ENCODE data around the gene CCL20. TPM values are rescaled to one million over a fixed set of nuclear protein-coding genes. Genes with fewer than 3 reads are reported as not detected.

CCL20 gene
- polyA plus RNA-seq, 1 of the 3 experiments (the other 2 are of a cell fraction) = 0.12 TPM

DNA sequence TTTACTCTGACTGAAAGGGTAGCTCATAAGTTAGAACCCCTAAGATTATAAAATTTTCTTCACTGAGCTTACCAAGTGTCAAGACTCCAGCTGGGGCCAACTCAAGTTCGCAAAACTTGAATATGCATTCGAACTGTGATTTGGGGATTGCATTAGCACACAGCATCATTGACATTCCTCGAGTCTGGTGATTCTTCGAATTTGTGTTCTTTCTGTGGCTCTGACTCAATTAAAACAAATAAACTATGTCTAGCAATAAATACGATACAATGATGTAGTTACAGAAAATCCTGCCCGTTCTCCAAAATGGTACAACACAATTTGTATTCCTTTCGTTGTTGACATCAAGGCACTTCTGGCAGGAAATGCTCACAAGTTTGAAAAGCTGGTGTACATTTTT, 11.1 kb downstream of the CCL20 start:
- Histone ChIP-seq H2AFZ (ENCODE audit: low read depth) (no peak overlapping the region), H3K27ac (ENCODE audit: low read depth in 2 of 2, low read length in 1 of 2) (no peak overlapping the region), H3K9me2 (no peaks in the 10 kb centered on the region), H3K79me2 (ENCODE audit: insufficient read depth) (no peaks in the 10 kb centered on the region), H3K27me3 (ENCODE audit: insufficient read depth) (no peaks in the 10 kb centered on the region), H4K20me1 (ENCODE audit: insufficient read depth) (no peaks in the 10 kb centered on the region), H3K36me3 (replicated peaks in 1 of 2; ENCODE audit: control insufficient read depth in 1 of 2, insufficient read depth in 2 of 2, low read length in 1 of 2) (no peaks in the 10 kb centered on the region), H3K4me1 (ENCODE audit: control insufficient read depth in 1 of 2, insufficient read depth in 2 of 2, low read depth in 1 of 2, low read length in 1 of 2) (no peaks in the 10 kb centered on the region), H3K4me2 (no peak overlapping the region), H3K9ac (no peak overlapping the region), H3K4me3 (ENCODE audit: low read depth in 2 of 2, low read length in 1 of 2) (no peak overlapping the region), H3K9me3 (no peaks in the 10 kb centered on the region), H3F3A (replicated peaks; ENCODE audit: insufficient read depth) (no peaks in the 10 kb centered on the region)
- ChIA-PET POLR2A (no interaction called here), CTCF (interaction anchor here (0.9 kb wide), 1 partner anchor 66 kb away, joined by 3 read pairs; no protein-coding TSS in a partner anchor)
- DNase-seq = no peak
- 72% methylated on average over 7 of the region's 7 CpGs for WGBS (ENCODE audit: low lambda C conversion rate)
- TF ChIP-seq, protein P1, sequence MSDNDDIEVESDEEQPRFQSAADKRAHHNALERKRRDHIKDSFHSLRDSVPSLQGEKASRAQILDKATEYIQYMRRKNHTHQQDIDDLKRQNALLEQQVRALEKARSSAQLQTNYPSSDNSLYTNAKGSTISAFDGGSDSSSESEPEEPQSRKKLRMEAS (IDR thresholded peaks at IDR 0.05; ENCODE audit: low read depth) = no peak
- TF ChIP-seq RCOR1 (IDR thresholded peaks at IDR 0.05; ENCODE audit: low read length) (no peak), GATA2 (CRISPR knock-in tag; IDR thresholded peaks at IDR 0.05) (no peak), RFX5 (IDR thresholded peaks at IDR 0.05; ENCODE audit: low read length) (no peak), GABPA (IDR thresholded peaks at IDR 0.05; ENCODE audit: low read depth) (no peak), MEF2A (IDR thresholded peaks at IDR 0.05; ENCODE audit: borderline replicate concordance, low read depth) (no peak), MXI1 (IDR thresholded peaks at IDR 0.05; ENCODE audit: low read depth, low read length) (no peak), CHD2 (IDR thresholded peaks at IDR 0.05; ENCODE audit: low read length, partially characterized antibody) (no peak), POLR2AphosphoS5 (IDR thresholded peaks at IDR 0.05; ENCODE audit: low read depth, low read length) (no peak), NFIC (IDR thresholded peaks at IDR 0.05; ENCODE audit: borderline replicate concordance) (no peak)
- TF ChIP-seq, protein P2, sequence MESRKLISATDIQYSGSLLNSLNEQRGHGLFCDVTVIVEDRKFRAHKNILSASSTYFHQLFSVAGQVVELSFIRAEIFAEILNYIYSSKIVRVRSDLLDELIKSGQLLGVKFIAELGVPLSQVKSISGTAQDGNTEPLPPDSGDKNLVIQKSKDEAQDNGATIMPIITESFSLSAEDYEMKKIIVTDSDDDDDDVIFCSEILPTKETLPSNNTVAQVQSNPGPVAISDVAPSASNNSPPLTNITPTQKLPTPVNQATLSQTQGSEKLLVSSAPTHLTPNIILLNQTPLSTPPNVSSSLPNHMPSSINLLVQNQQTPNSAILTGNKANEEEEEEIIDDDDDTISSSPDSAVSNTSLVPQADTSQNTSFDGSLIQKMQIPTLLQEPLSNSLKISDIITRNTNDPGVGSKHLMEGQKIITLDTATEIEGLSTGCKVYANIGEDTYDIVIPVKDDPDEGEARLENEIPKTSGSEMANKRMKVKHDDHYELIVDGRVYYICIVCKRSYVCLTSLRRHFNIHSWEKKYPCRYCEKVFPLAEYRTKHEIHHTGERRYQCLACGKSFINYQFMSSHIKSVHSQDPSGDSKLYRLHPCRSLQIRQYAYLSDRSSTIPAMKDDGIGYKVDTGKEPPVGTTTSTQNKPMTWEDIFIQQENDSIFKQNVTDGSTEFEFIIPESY (IDR thresholded peaks at IDR 0.05; ENCODE audit: borderline replicate concordance, low read depth) = no peak

DNA sequence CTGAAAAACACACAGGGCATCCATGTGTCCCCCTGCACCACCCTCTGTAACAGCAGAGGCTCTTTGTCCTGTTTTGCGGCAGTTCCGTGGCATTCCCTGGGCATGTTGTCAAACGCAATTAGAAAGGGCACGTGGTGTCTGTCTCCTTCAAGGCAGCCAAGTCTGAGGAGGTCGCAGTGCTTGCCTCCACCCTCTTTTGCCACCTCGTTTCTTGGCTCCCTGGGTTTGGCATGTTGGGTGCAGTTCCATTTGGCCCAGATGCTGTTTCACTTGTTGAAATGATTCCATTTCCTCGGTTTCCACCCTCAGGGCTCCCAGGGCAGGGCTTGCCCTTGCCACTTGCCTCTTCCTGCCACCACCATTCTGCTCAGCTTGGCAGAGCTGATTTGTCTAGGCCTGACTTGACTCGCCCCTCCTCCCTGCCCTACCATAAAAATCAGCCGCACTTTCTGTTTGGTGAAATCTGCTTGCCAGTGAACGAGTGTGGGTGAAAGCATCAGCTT, 12.4 kb downstream of the CCL20 start:
- no peak for DNase-seq
- Histone ChIP-seq H3K27ac (ENCODE audit: low read depth in 2 of 2, low read length in 1 of 2) (no peak overlapping the region), H3F3A (replicated peaks; ENCODE audit: insufficient read depth) (no peaks in the 10 kb centered on the region), H3K9me3 (no peaks in the 10 kb centered on the region), H4K20me1 (ENCODE audit: insufficient read depth) (no peaks in the 10 kb centered on the region), H3K9ac (no peak overlapping the region), H2AFZ (ENCODE audit: low read depth) (peak overlapping the region; percentile 56; the same call in 1 of the 2 replicates), H3K27me3 (ENCODE audit: insufficient read depth) (no peaks in the 10 kb centered on the region), H3K4me2 (no peak overlapping the region), H3K79me2 (ENCODE audit: insufficient read depth) (no peaks in the 10 kb centered on the region), H3K36me3 (replicated peaks in 1 of 2; ENCODE audit: control insufficient read depth in 1 of 2, insufficient read depth in 2 of 2, low read length in 1 of 2) (no peaks in the 10 kb centered on the region), H3K9me2 (no peaks in the 10 kb centered on the region), H3K4me3 (ENCODE audit: low read depth in 2 of 2, low read length in 1 of 2) (no peak overlapping the region), H3K4me1 (ENCODE audit: control insufficient read depth in 1 of 2, insufficient read depth in 2 of 2, low read depth in 1 of 2, low read length in 1 of 2) (no peaks in the 10 kb centered on the region)
- ChIA-PET POLR2A (no interaction called here), CTCF (no interaction called here)
- 54% methylated on average over 10 of the region's 10 CpGs for WGBS (ENCODE audit: low lambda C conversion rate)
- TF ChIP-seq, protein P3, sequence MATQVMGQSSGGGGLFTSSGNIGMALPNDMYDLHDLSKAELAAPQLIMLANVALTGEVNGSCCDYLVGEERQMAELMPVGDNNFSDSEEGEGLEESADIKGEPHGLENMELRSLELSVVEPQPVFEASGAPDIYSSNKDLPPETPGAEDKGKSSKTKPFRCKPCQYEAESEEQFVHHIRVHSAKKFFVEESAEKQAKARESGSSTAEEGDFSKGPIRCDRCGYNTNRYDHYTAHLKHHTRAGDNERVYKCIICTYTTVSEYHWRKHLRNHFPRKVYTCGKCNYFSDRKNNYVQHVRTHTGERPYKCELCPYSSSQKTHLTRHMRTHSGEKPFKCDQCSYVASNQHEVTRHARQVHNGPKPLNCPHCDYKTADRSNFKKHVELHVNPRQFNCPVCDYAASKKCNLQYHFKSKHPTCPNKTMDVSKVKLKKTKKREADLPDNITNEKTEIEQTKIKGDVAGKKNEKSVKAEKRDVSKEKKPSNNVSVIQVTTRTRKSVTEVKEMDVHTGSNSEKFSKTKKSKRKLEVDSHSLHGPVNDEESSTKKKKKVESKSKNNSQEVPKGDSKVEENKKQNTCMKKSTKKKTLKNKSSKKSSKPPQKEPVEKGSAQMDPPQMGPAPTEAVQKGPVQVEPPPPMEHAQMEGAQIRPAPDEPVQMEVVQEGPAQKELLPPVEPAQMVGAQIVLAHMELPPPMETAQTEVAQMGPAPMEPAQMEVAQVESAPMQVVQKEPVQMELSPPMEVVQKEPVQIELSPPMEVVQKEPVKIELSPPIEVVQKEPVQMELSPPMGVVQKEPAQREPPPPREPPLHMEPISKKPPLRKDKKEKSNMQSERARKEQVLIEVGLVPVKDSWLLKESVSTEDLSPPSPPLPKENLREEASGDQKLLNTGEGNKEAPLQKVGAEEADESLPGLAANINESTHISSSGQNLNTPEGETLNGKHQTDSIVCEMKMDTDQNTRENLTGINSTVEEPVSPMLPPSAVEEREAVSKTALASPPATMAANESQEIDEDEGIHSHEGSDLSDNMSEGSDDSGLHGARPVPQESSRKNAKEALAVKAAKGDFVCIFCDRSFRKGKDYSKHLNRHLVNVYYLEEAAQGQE (IDR thresholded peaks at IDR 0.05; ENCODE audit: low read depth, low read length) = no peak
- no peak for TF ChIP-seq TEAD4 (IDR thresholded peaks at IDR 0.05; ENCODE audit: borderline replicate concordance, insufficient read depth)
- no peak for TF ChIP-seq SMC3 (IDR thresholded peaks at IDR 0.05; ENCODE audit: low read depth, low read length)
- TF ChIP-seq POLR2AphosphoS5 (IDR thresholded peaks at IDR 0.05; ENCODE audit: low read depth, low read length) = no peak
- TF ChIP-seq TAF1 (IDR thresholded peaks at IDR 0.05; ENCODE audit: borderline replicate concordance, low read depth, low read length) = no peak
- no peak for TF ChIP-seq YY1 (IDR thresholded peaks at IDR 0.05; ENCODE audit: low read depth)
- TF ChIP-seq, protein P4, sequence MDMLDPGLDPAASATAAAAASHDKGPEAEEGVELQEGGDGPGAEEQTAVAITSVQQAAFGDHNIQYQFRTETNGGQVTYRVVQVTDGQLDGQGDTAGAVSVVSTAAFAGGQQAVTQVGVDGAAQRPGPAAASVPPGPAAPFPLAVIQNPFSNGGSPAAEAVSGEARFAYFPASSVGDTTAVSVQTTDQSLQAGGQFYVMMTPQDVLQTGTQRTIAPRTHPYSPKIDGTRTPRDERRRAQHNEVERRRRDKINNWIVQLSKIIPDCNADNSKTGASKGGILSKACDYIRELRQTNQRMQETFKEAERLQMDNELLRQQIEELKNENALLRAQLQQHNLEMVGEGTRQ (IDR thresholded peaks at IDR 0.05; ENCODE audit: borderline replicate concordance, low read depth, low read length) = no peak
- TF ChIP-seq, protein P5, sequence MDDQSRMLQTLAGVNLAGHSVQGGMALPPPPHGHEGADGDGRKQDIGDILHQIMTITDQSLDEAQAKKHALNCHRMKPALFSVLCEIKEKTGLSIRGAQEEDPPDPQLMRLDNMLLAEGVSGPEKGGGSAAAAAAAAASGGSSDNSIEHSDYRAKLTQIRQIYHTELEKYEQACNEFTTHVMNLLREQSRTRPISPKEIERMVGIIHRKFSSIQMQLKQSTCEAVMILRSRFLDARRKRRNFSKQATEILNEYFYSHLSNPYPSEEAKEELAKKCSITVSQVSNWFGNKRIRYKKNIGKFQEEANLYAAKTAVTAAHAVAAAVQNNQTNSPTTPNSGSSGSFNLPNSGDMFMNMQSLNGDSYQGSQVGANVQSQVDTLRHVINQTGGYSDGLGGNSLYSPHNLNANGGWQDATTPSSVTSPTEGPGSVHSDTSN (IDR thresholded peaks at IDR 0.05) = no peak
- no peak for TF ChIP-seq FOSL2 (IDR thresholded peaks at IDR 0.05; ENCODE audit: borderline replicate concordance, low read depth)
- no peak for TF ChIP-seq RAD21 (IDR thresholded peaks at IDR 0.05; ENCODE audit: low read length)

Measured in SK-N-SH (cell line).